Mucosa of stomach (tissue), 1 donor: Measurements from ENCODE around the gene ZBTB2.
"Not testable (repeated sequence)": the region's sequence is repeated elsewhere in the genome, so short reads cannot be mapped to it uniquely, and the experiment has no call there.

Source experiments
- H3K27me3 ChIP-seq: one replicate; pipeline ENCODE4 v1.7.0; 2013; ENCODE audit warnings: mild to moderate bottlenecking, low read length; ENCODE audit not compliant: control insufficient read depth, insufficient read depth
- H3K36me3 ChIP-seq: one replicate; pipeline ENCODE4 v1.7.0; 2013; ENCODE audit warnings: low read length; ENCODE audit not compliant: control insufficient read depth, insufficient read depth
- H3K4me1 ChIP-seq: one replicate; pipeline ENCODE4 v1.7.0; 2013; ENCODE audit warnings: mild to moderate bottlenecking, low read length; ENCODE audit not compliant: control insufficient read depth, insufficient read depth
- H3K4me3 ChIP-seq: one replicate; pipeline ENCODE4 v1.7.0; 2013; ENCODE audit warnings: low read length
- H3K9ac ChIP-seq: one replicate; pipeline ENCODE4 v1.7.0; 2013; ENCODE audit warnings: mild to moderate bottlenecking, low read length, moderate library complexity
- H3K9me3 ChIP-seq: one replicate; pipeline ENCODE4 v1.7.0; 2013; ENCODE audit warnings: mild to moderate bottlenecking, low read length, moderate library complexity; ENCODE audit not compliant: control insufficient read depth
- donor health status: Pancreatic carcinoma.

The ZBTB2 gene

DNA sequence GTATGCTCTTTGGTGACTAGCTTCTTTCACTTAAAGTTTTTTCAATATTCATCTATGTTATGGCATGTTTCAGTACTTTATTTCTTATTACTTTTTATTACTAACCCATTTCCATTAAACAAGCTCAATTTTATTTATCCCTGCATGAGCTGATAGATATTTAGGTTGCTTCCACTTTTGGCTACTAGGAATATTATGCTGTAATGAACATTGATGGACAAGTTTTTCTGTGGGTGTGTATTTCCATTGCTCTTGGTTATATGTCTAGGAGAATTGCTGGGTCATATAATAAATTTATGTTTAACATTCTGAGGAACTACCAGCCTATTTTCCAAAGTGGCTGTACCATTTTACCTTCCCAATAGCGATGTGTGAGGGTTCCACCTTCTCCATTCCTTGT lies 69.9 kb downstream of the ZBTB2 start:
- H3K9ac ChIP-seq = no peak overlapping the region
- peaks cover 15% of the 10 kb centered on the region for H3K4me1 ChIP-seq
- no peaks in the 10 kb centered on the region for H3K36me3 ChIP-seq
- H3K27me3 ChIP-seq = peaks cover 25% of the 10 kb centered on the region
- no peak overlapping the region for H3K4me3 ChIP-seq
- H3K9me3 ChIP-seq = no peaks in the 10 kb centered on the region

DNA sequence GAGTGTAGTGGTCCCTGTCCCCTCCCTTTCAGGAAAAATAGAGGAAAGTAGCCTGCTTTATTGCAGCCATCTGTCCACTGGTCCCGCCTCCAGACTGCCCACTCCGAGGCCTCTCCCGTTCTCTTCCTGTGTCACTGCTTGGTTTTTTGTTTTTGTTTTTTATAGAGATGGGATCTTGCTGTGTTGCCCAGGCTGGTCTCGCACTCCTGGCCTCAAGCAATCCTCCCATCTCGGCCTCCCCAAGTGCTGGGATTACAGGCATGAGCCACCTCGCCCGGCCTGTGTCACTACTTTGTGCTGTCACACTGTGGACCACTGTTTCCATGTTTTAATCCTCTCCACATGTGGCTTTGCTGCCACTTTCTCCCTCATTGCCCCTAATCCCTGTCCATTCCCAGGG lies 71.2 kb downstream of the ZBTB2 start:
- H3K9me3 ChIP-seq = no peaks in the 10 kb centered on the region
- H3K9ac ChIP-seq = no peak overlapping the region
- no peaks in the 10 kb centered on the region for H3K36me3 ChIP-seq
- peaks cover 9% of the 10 kb centered on the region for H3K4me1 ChIP-seq
- peaks cover 15% of the 10 kb centered on the region for H3K27me3 ChIP-seq
- no peak overlapping the region for H3K4me3 ChIP-seq

DNA sequence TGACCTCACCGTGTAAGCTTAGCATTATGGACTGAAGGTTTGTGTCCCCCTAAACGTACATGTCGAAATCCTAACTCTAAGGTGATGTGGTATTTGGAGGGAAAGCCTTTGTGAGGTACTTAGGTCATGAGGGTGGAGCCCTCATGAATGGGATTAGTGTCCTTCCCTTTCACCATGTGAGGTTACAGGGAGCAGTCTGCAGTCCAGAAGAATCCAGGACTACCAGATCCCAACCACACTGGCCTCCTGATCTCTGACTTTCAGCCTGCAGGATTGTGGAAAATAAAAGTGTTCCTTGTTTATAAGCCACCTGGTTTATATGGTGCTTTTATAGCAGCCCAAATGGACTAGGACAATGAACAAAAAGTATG lies 73.4 kb downstream of the ZBTB2 start:
- H3K4me1 ChIP-seq = no peaks in the 10 kb centered on the region
- H3K9ac ChIP-seq = no peak overlapping the region
- H3K4me3 ChIP-seq = no peak overlapping the region
- no peaks in the 10 kb centered on the region for H3K9me3 ChIP-seq
- H3K36me3 ChIP-seq = no peaks in the 10 kb centered on the region
- H3K27me3 ChIP-seq = no peaks in the 10 kb centered on the region

DNA sequence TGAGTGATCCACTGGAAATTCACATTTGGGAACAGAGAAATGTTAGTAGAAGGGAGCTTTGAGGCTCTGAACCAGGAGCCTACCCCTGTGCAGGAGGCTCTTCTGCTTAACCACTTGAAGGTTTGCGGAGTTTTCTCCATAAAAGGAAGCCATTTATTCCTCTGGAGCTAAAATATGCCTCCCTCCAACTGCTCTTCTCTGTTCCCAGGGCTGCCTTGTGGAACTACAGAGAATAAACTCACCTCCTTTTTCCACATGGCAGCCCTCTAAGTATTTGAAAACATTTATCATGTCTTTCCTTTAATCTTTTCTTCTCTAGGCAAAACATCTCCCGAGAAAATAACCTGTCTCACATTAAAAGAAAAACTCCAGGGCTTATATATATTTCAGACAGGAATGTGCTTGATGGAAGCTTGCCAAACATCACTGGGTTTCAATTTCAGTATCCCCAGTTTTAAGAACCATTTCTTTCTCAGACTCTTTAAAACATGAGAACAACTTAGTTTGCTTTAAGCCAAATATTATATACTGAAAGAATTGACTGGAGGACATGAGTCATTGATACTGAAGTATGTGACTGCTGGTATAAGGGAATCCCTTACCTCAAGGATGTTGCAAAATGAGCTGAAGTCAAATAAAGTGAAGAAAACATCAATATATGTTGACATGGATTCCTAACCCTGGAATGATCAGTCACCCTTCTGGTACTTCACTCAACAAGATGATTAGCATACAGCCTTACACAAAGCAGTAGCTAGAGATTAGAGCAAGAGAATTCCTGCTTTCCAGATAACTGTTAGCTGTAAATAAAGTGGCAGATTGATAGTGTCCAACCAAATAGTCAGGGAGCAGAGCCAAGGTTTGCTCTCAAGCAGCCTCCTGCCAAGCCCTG lies 74.0 kb downstream of the ZBTB2 start:
- no peak overlapping the region for H3K9ac ChIP-seq
- no peak overlapping the region for H3K4me3 ChIP-seq

DNA sequence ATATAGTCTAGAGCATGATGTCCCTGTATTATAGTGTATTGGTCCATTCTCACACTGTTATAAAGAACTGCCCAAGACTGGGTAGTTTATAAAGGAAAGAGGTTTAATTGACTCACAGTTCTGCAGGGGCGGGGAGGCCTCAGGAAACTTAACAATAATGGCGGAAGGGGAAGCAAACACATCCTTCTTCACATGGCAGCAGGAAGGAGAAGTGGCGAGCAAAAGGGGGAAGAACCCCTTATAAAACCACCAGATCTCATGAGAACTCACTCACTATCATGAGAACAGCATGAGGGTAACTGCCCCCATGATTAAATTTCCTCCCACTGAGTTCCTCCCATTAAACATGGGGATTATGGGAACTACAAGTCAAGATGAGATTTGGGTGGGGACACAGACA lies 75.7 kb downstream of the ZBTB2 start:
- H3K9ac ChIP-seq, H3K27me3 ChIP-seq, H3K4me1 ChIP-seq, H3K4me3 ChIP-seq, H3K9me3 ChIP-seq, H3K36me3 ChIP-seq: not testable (repeated sequence)

More for the DNA sequence above, 74.0 kb downstream of the ZBTB2 start:
- no peaks in the 10 kb centered on the region for H3K36me3 ChIP-seq
- H3K4me1 ChIP-seq = no peaks in the 10 kb centered on the region
- no peaks in the 10 kb centered on the region for H3K27me3 ChIP-seq
- no peaks in the 10 kb centered on the region for H3K9me3 ChIP-seq
